Measurements from ENCODE around the gene BMPR1A.
"Not testable (repeated sequence)": the region's sequence is repeated elsewhere in the genome, so short reads cannot be mapped to it uniquely, and the experiment has no call there.

Gene BMPR1A

DNA sequence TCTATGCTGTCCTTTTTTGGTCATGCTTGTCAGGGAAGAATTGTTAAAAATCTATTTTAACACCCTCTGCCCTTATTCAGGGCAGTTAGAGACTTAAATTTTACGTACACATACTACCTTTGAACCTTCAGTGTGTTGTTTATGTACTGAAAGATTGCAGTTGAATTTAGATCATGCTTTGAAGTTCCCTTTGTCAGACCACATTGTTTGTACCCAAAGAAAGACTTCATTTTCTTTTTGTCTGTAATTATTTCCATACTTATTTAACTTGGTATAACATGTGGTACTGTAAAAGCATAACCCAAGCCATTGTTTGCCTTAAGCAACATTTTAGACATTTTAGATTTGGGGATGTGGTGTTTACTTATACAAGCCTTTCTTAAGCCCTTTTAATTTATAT, 104.9 kb downstream of the BMPR1A start:
- Histone ChIP-seq H3K4me3 (ENCODE audit: low read length) (no peak overlapping the region), H3K4me2 (ENCODE audit: low read length) (no peak overlapping the region), H3K27me3 (ENCODE audit: low read depth, low read length) (no peaks in the 10 kb centered on the region), H3K9ac (ENCODE audit: low read length) (no peak overlapping the region), H3K36me3 (replicated peaks; ENCODE audit: low read depth, low read length) (no peaks in the 10 kb centered on the region), H3K27ac (ENCODE audit: low read length) (no peak overlapping the region), H4K20me1 (ENCODE audit: insufficient read depth, low read length) (no peaks in the 10 kb centered on the region), H3K79me2 (ENCODE audit: low read length) (no peaks in the 10 kb centered on the region), H3K4me1 (ENCODE audit: low read length) (no peaks in the 10 kb centered on the region), H3K9me3 (ENCODE audit: insufficient read depth, low read length) (no peaks in the 10 kb centered on the region), H2AFZ (ENCODE audit: low read depth, low read length) (no peak overlapping the region)
- TF ChIP-seq, protein P1, sequence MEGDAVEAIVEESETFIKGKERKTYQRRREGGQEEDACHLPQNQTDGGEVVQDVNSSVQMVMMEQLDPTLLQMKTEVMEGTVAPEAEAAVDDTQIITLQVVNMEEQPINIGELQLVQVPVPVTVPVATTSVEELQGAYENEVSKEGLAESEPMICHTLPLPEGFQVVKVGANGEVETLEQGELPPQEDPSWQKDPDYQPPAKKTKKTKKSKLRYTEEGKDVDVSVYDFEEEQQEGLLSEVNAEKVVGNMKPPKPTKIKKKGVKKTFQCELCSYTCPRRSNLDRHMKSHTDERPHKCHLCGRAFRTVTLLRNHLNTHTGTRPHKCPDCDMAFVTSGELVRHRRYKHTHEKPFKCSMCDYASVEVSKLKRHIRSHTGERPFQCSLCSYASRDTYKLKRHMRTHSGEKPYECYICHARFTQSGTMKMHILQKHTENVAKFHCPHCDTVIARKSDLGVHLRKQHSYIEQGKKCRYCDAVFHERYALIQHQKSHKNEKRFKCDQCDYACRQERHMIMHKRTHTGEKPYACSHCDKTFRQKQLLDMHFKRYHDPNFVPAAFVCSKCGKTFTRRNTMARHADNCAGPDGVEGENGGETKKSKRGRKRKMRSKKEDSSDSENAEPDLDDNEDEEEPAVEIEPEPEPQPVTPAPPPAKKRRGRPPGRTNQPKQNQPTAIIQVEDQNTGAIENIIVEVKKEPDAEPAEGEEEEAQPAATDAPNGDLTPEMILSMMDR (IDR thresholded peaks at IDR 0.05; ENCODE audit: low read depth, low read length): no peak
- no peak for TF ChIP-seq EZH2phosphoT487 (IDR thresholded peaks at IDR 0.05; ENCODE audit: low read depth)

DNA sequence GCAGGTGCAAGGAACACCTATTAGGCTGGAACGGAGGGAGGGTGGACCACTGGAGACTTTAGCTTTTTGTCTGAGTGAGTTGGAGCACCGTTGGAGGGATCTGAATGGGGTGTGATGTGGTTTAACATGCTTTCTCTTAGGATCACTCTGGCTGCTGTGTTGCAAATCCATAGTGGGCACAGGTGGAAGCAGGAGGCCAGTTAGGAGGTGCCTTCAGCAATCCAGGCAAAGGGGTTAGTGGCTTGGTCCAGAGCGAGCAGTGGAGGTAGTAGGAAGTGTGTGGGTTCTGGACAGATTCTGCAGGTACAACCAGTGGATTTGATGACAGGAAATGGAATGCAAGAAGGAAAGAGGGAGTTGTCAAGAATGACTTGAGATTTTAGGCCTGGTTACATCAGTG, 106.0 kb downstream of the BMPR1A start:
- Histone ChIP-seq H3K36me3 (replicated peaks; ENCODE audit: low read depth, low read length) (no peaks in the 10 kb centered on the region), H3K79me2 (ENCODE audit: low read length) (no peaks in the 10 kb centered on the region), H3K4me3 (ENCODE audit: low read length) (no peak overlapping the region), H3K9me3 (ENCODE audit: insufficient read depth, low read length) (no peaks in the 10 kb centered on the region), H2AFZ (ENCODE audit: low read depth, low read length) (no peak overlapping the region), H3K4me1 (ENCODE audit: low read length) (no peaks in the 10 kb centered on the region), H3K27me3 (ENCODE audit: low read depth, low read length) (no peaks in the 10 kb centered on the region), H3K9ac (ENCODE audit: low read length) (no peak overlapping the region), H4K20me1 (ENCODE audit: insufficient read depth, low read length) (no peaks in the 10 kb centered on the region), H3K27ac (ENCODE audit: low read length) (no peak overlapping the region), H3K4me2 (ENCODE audit: low read length) (no peak overlapping the region)
- TF ChIP-seq EZH2phosphoT487 (IDR thresholded peaks at IDR 0.05; ENCODE audit: low read depth): no peak
- TF ChIP-seq, protein P1 (IDR thresholded peaks at IDR 0.05; ENCODE audit: low read depth, low read length): no peak

DNA sequence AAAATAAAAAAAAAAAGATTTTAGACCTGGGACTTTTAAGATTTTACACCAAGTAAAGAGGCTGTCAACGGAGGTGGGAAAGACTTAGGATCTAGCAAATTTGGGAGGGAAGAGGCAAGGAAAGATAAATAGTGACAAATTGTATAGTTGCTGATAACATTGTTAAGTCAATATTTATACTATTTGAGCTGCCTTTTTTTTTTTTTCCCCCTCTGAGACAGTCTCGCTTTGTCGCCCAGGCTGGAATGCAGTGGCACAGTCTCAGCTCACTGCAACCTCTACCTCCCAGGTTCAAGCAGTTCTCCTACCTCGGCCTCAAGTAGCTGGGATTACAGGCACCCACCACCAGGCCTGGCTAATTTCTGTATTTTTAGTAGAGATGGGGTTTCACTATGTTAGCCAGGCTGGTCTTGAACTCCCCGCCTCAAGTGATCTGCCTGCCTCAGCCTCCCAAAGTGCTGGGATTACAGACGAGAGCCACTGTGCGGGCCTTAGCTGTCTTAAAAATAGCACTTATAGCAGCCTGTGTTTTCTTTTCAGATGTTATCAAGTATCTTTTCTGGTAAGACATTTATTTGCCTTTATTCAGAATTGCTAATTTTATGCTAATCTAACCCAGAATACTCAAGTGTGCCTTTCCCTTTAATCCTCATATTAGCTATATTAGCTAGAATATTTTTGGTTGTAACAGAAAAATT, 106.5 kb downstream of the BMPR1A start:
- H3K27ac ChIP-seq (ENCODE audit: low read length): no peak overlapping the region
- no peaks in the 10 kb centered on the region for H3K36me3 ChIP-seq (replicated peaks; ENCODE audit: low read depth, low read length)
- no peak overlapping the region for H3K9ac ChIP-seq (ENCODE audit: low read length)
- no peak overlapping the region for H3K4me3 ChIP-seq (ENCODE audit: low read length)
- no peaks in the 10 kb centered on the region for H3K79me2 ChIP-seq (ENCODE audit: low read length)
- H3K27me3 ChIP-seq (ENCODE audit: low read depth, low read length): no peaks in the 10 kb centered on the region
- H3K4me2 ChIP-seq (ENCODE audit: low read length): no peak overlapping the region
- no peaks in the 10 kb centered on the region for H4K20me1 ChIP-seq (ENCODE audit: insufficient read depth, low read length)
- no peak overlapping the region for H2AFZ ChIP-seq (ENCODE audit: low read depth, low read length)
- H3K4me1 ChIP-seq (ENCODE audit: low read length): no peaks in the 10 kb centered on the region
- no peaks in the 10 kb centered on the region for H3K9me3 ChIP-seq (ENCODE audit: insufficient read depth, low read length)
- TF ChIP-seq, protein P1 (IDR thresholded peaks at IDR 0.05; ENCODE audit: low read depth, low read length): no peak
- TF ChIP-seq EZH2phosphoT487 (IDR thresholded peaks at IDR 0.05; ENCODE audit: low read depth): no peak

DNA sequence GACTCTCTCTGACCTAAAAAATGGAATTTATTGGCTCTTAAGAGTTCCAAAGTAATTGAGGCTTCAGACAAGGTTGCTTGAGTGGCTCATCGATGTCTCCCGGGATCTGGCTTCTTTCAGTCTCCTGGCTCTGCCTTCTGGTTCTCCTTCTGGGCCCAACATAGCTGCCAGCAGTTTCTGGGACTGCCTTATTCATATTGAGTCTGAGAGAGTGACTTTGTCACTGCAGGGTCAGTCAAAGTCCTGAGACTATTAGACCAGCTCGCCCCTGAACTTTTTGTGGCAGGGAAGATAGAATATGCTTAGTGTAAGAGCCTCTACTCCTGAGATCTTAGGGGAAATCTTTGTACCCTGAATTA, 107.0 kb downstream of the BMPR1A start:
- Histone ChIP-seq H3K4me1 (ENCODE audit: low read length) (no peaks in the 10 kb centered on the region), H2AFZ (ENCODE audit: low read depth, low read length) (no peak overlapping the region), H3K4me3 (ENCODE audit: low read length) (no peak overlapping the region), H4K20me1 (ENCODE audit: insufficient read depth, low read length) (no peaks in the 10 kb centered on the region), H3K9ac (ENCODE audit: low read length) (no peak overlapping the region), H3K9me3 (ENCODE audit: insufficient read depth, low read length) (no peaks in the 10 kb centered on the region), H3K36me3 (replicated peaks; ENCODE audit: low read depth, low read length) (no peaks in the 10 kb centered on the region), H3K4me2 (ENCODE audit: low read length) (no peak overlapping the region), H3K79me2 (ENCODE audit: low read length) (no peaks in the 10 kb centered on the region), H3K27ac (ENCODE audit: low read length) (no peak overlapping the region), H3K27me3 (ENCODE audit: low read depth, low read length) (no peaks in the 10 kb centered on the region)
- no peak for TF ChIP-seq EZH2phosphoT487 (IDR thresholded peaks at IDR 0.05; ENCODE audit: low read depth)

DNA sequence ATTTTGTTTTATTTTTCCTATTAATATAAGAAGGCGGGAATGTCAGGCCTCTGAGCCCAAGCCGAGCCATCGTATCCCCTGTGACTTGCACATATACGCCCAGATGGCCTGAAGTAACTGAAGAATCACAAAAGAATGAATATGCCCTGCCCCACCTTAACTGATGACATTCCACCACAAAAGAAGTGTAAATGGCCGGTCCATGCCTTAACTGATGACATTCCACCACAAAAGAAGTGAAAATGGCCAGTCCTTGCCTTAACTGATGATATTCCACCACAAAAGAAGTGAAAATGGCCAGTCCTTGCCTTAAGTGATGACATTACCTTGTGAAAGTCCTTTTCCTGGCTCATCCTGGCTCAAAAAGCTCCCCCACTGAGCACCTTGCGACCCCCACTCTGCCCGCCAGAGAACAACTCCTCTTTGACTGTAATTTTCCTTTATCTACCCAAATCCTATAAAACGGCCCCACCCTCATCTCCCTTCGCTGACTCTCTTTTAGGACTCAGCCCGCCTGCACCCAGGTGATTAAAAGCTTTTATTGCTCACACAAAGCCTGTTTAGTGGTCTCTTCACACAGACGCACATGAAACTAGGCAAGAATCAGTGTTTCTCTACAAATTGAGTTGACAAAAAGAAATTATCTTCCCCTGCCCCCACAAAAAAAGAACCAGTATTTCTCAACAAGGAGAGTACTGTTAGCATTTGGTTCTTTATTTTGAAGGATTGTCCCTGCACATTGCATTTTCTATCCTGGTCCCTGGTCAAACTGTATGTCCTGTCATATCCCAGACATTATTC, 108.8 kb downstream of the BMPR1A start:
- not testable (repeated sequence) for H3K27ac ChIP-seq (ENCODE audit: low read length)

More for the DNA sequence above, 108.8 kb downstream of the BMPR1A start:
- not testable (repeated sequence) for H3K9ac ChIP-seq (ENCODE audit: low read length); H3K36me3 ChIP-seq (replicated peaks; ENCODE audit: low read depth, low read length); H3K79me2 ChIP-seq (ENCODE audit: low read length); H3K4me1 ChIP-seq (ENCODE audit: low read length); H3K27me3 ChIP-seq (ENCODE audit: low read depth, low read length); H3K4me3 ChIP-seq (ENCODE audit: low read length); H3K9me3 ChIP-seq (ENCODE audit: insufficient read depth, low read length); H4K20me1 ChIP-seq (ENCODE audit: insufficient read depth, low read length); H2AFZ ChIP-seq (ENCODE audit: low read depth, low read length); H3K4me2 ChIP-seq (ENCODE audit: low read length)

Measured in OCI-LY3 (cell line).